HL-60 (cell line): Measurements from ENCODE around the gene FGF14.

ENCODE experiments used
- GABPA ChIP-seq: IDR thresholded peaks from 2 replicates; pipeline ENCODE4 v1.6.1; 2012; ENCODE audit warnings: low read depth
- POLR2AphosphoS5 ChIP-seq: IDR thresholded peaks from 2 replicates; pipeline ENCODE4 v1.6.1; 2012; ENCODE audit warnings: low read depth
- REST ChIP-seq: IDR thresholded peaks from 2 replicates; pipeline ENCODE4 v1.6.1; 2012; ENCODE audit warnings: low read depth; ENCODE audit not compliant: insufficient replicate concordance
- TF ChIP-seq, protein P1 (sequence below): IDR thresholded peaks from one replicate; pipeline ENCODE4 v1.5.1; 2011; ENCODE audit warnings: low read length, control low read depth, inconsistent platforms; ENCODE audit not compliant: insufficient read depth

- TF ChIP-seq, protein P1, sequence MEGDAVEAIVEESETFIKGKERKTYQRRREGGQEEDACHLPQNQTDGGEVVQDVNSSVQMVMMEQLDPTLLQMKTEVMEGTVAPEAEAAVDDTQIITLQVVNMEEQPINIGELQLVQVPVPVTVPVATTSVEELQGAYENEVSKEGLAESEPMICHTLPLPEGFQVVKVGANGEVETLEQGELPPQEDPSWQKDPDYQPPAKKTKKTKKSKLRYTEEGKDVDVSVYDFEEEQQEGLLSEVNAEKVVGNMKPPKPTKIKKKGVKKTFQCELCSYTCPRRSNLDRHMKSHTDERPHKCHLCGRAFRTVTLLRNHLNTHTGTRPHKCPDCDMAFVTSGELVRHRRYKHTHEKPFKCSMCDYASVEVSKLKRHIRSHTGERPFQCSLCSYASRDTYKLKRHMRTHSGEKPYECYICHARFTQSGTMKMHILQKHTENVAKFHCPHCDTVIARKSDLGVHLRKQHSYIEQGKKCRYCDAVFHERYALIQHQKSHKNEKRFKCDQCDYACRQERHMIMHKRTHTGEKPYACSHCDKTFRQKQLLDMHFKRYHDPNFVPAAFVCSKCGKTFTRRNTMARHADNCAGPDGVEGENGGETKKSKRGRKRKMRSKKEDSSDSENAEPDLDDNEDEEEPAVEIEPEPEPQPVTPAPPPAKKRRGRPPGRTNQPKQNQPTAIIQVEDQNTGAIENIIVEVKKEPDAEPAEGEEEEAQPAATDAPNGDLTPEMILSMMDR = no peak
- TF ChIP-seq POLR2AphosphoS5 = no peak
- no peak for TF ChIP-seq GABPA
- no peak for TF ChIP-seq REST
These were observed 1.1 kb downstream of the FGF14 start for GRCh38 chr13:102400675-102401145.
